ENCODE data around the gene PHF2.

PHF2 gene

GRCh38 chr9:93578844-93579243 lies 2.5 kb downstream of the PHF2 start:
- no peak overlapping the region for H3K4me3 ChIP-seq (replicated peaks in 1 of 2; ENCODE audit: low read depth in 2 of 2, low read length in 2 of 2)
- DNase-seq (ENCODE audit: low read depth in 2 of 2): no peak
- no peak for TF ChIP-seq CTCF (IDR thresholded peaks at IDR 0.05; ENCODE audit: low read depth, low read length)

GRCh38 chr9:93579711-93580516 lies 3.5 kb downstream of the PHF2 start:
- H3K4me3 ChIP-seq (replicated peaks in 1 of 2; ENCODE audit: low read depth in 2 of 2, low read length in 2 of 2): no peak overlapping the region
- no peak for TF ChIP-seq CTCF (IDR thresholded peaks at IDR 0.05; ENCODE audit: low read depth, low read length)
- DNase-seq (ENCODE audit: low read depth in 2 of 2): no peak

- no peak for TF ChIP-seq CTCF (IDR thresholded peaks at IDR 0.05; ENCODE audit: low read depth, low read length)
- no peak for DNase-seq (ENCODE audit: low read depth in 2 of 2)
- H3K4me3 ChIP-seq (replicated peaks in 1 of 2; ENCODE audit: low read depth in 2 of 2, low read length in 2 of 2): no peak overlapping the region
Observed at GRCh38 chr9:93580654-93581380, 4.4 kb downstream of the PHF2 start.

GRCh38 chr9:93582115-93582514 lies 5.7 kb downstream of the PHF2 start:
- H3K4me3 ChIP-seq (replicated peaks in 1 of 2; ENCODE audit: low read depth in 2 of 2, low read length in 2 of 2): no peak overlapping the region
- TF ChIP-seq CTCF (IDR thresholded peaks at IDR 0.05; ENCODE audit: low read depth, low read length): no peak
- no peak for DNase-seq (ENCODE audit: low read depth in 2 of 2)

- H3K4me3 ChIP-seq (replicated peaks in 1 of 2; ENCODE audit: low read depth in 2 of 2, low read length in 2 of 2): no peak overlapping the region
- no peak for DNase-seq (ENCODE audit: low read depth in 2 of 2)
- no peak for TF ChIP-seq CTCF (IDR thresholded peaks at IDR 0.05; ENCODE audit: low read depth, low read length)
Observed at GRCh38 chr9:93582550-93582949, 6.2 kb downstream of the PHF2 start.

GRCh38 chr9:93585259-93585658 lies 8.9 kb downstream of the PHF2 start:
- H3K4me3 ChIP-seq (replicated peaks in 1 of 2; ENCODE audit: low read depth in 2 of 2, low read length in 2 of 2): no peak overlapping the region
- DNase-seq (ENCODE audit: low read depth in 2 of 2): no peak
- no peak for TF ChIP-seq CTCF (IDR thresholded peaks at IDR 0.05; ENCODE audit: low read depth, low read length)
